ENCODE results near the gene CCT8. TPM values are rescaled to one million over a fixed set of nuclear protein-coding genes. Genes with fewer than 3 reads are reported as not detected.

Gene CCT8
- total and polyA plus RNA-seq, 2 of the 8 experiments (the other 6 are each of a cell fraction or from before 2014, with no cell fraction given), result 151 to 319 TPM

DNA sequence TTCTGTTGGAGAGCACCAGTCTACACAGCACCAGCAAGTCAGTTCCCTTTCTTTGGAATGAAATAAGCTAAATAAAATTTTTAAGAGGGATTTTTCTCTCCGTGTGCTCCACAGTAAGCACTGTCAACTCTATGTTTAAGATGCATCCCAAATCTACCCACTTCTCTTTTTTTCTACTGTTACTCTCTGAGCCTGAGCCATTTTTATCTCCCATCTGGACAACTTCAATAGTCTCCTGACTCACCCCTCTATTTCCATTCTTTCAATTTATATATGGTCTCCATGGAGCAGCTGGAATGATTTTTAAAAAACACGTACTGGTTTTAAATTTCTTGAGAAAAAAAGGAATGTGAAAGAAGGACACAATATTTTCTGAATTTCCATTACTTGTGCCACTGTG lies 24.7 kb upstream of the CCT8 start:
- Histone ChIP-seq H4K91ac (replicated peaks; ENCODE audit: insufficient read length, low read length) (no peak overlapping the region), H2AFZ (ENCODE audit: low read length) (no peak overlapping the region), H3K4me1 (replicated peaks in 1 of 4; ENCODE audit: control insufficient read depth in 3 of 4, insufficient read depth in 4 of 4, low read length in 3 of 4) (peaks cover 0 to 4% (median 0%) of the 10 kb centered on the region in 4 experiments; a peak in 1 of 7 replicates), H3K23ac (ENCODE audit: insufficient read length) (no peak overlapping the region), H3K27ac (ENCODE audit: low read depth, low read length) (no peak overlapping the region), H3K14ac (ENCODE audit: insufficient read length) (no peak overlapping the region), H3K4me2 (ENCODE audit: insufficient read depth in 1 of 2, low read depth in 2 of 2, low read length in 2 of 2) (no peak overlapping the region), H3K79me2 (ENCODE audit: control insufficient read depth in 1 of 2, insufficient read depth in 2 of 2, low read length in 2 of 2) (no peaks in the 10 kb centered on the region), H2BK15ac (ENCODE audit: low read length) (no peak overlapping the region), H3K4me3 (ENCODE audit: extremely low read depth in 1 of 4, insufficient read depth in 2 of 4, low read depth in 3 of 4, low read length in 4 of 4) (no peak overlapping the region), H3K4ac (replicated peaks; ENCODE audit: insufficient read length, low read depth, low read length) (no peak overlapping the region), H3K36me3 (ENCODE audit: control insufficient read depth in 2 of 4, insufficient read depth in 4 of 4, low read length in 3 of 4) (no peaks in the 10 kb centered on the region; a peak in 1 of 8 replicates), H2BK5ac (ENCODE audit: low read depth, low read length) (no peak overlapping the region), H4K8ac (ENCODE audit: extremely low read depth, insufficient read depth, low read length) (no peak overlapping the region), H2BK20ac (ENCODE audit: low read length) (no peak overlapping the region), H3K79me1 (ENCODE audit: low read depth, low read length) (no peaks in the 10 kb centered on the region), H3K23me2 (ENCODE audit: low read depth, low read length) (no peaks in the 10 kb centered on the region), H3K56ac (replicated peaks; ENCODE audit: insufficient read length, low read depth, low read length) (no peak overlapping the region), H3K9ac (replicated peaks in 1 of 4; ENCODE audit: extremely low read depth in 1 of 4, low read depth in 3 of 4, low read length in 3 of 4) (no peak overlapping the region), H4K5ac (ENCODE audit: insufficient read length, low read depth, low read length) (no peak overlapping the region), H2AK5ac (ENCODE audit: low read depth, low read length) (no peak overlapping the region), H3K9me3 (ENCODE audit: insufficient read depth in 2 of 2, low read depth in 1 of 2, low read length in 1 of 2) (no peaks in the 10 kb centered on the region), H2BK12ac (ENCODE audit: low read depth, low read length) (no peak overlapping the region), H3K18ac (ENCODE audit: extremely low read depth, low read length) (no peak overlapping the region), H4K20me1 (replicated peaks in 1 of 2; ENCODE audit: control insufficient read depth in 1 of 2, insufficient read depth in 2 of 2, low read length in 2 of 2) (no peaks in the 10 kb centered on the region), H3K27me3 (replicated peaks in 1 of 4; ENCODE audit: control insufficient read depth in 3 of 4, extremely low read depth in 1 of 4, insufficient read depth in 3 of 4, low read length in 3 of 4) (no peaks in the 10 kb centered on the region), H2BK120ac (replicated peaks; ENCODE audit: low read depth, low read length) (no peak overlapping the region)
- ChIA-PET POLR2A (ENCODE audit: partially characterized antibody) (no interaction called here), CTCF (ENCODE audit: partially characterized antibody) (interaction anchor here (0.6 to 2.0 kb wide), 3 partner anchors 111 to 435 kb away, joined by 3 to 7 read pairs (median 5); no protein-coding TSS in a partner anchor)
- WGBS, 2 experiments (ENCODE audit: extremely low coverage in 1 of 2, insufficient coverage in 1 of 2, insufficient read length in 1 of 2, insufficient replicate concordance in 2 of 2, low coverage in 1 of 2, low lambda C conversion rate in 2 of 2, missing lambda C conversion rate in 1 of 2), result 84% methylated on average over 2 of the region's 2 CpGs; no CpG with 5 or more reads in 1 of the 2 experiments
- no peak for FAIRE-seq
- no peak for DNase-seq (ENCODE audit: low read depth in 1 of 2, low spot score in 2 of 2)
- TF ChIP-seq, protein P1, sequence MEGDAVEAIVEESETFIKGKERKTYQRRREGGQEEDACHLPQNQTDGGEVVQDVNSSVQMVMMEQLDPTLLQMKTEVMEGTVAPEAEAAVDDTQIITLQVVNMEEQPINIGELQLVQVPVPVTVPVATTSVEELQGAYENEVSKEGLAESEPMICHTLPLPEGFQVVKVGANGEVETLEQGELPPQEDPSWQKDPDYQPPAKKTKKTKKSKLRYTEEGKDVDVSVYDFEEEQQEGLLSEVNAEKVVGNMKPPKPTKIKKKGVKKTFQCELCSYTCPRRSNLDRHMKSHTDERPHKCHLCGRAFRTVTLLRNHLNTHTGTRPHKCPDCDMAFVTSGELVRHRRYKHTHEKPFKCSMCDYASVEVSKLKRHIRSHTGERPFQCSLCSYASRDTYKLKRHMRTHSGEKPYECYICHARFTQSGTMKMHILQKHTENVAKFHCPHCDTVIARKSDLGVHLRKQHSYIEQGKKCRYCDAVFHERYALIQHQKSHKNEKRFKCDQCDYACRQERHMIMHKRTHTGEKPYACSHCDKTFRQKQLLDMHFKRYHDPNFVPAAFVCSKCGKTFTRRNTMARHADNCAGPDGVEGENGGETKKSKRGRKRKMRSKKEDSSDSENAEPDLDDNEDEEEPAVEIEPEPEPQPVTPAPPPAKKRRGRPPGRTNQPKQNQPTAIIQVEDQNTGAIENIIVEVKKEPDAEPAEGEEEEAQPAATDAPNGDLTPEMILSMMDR (IDR thresholded peaks at IDR 0.05; ENCODE audit: control extremely low read depth in 1 of 3, insufficient read depth in 1 of 3, low read depth in 1 of 3, low read length in 3 of 3), result no peak
- TF ChIP-seq SP2 (IDR thresholded peaks at IDR 0.05; ENCODE audit: low read length) (no peak), ZNF274 (IDR thresholded peaks at IDR 0.05; ENCODE audit: borderline replicate concordance, extremely low read depth, low read length) (no peak), HDAC2 (IDR thresholded peaks at IDR 0.05; ENCODE audit: borderline replicate concordance in 1 of 2, low read depth in 2 of 2, low read length in 2 of 2) (no peak), CBX8 (IDR thresholded peaks at IDR 0.05; ENCODE audit: borderline replicate concordance, low read depth, low read length) (no peak), SAP30 (IDR thresholded peaks at IDR 0.05; ENCODE audit: insufficient read depth, insufficient replicate concordance, low read length) (no peak), RFX5 (IDR thresholded peaks at IDR 0.05; ENCODE audit: borderline replicate concordance, low read depth, low read length) (no peak), KDM4A (IDR thresholded peaks at IDR 0.05; ENCODE audit: low read depth, low read length, severe bottlenecking) (no peak), SP1 (IDR thresholded peaks at IDR 0.05; ENCODE audit: low read depth, low read length) (no peak), TBP (IDR thresholded peaks at IDR 0.05; ENCODE audit: low read depth, low read length) (no peak)
